ENCODE measurements around the gene ETV6. TPM values are rescaled to one million over a fixed set of nuclear protein-coding genes. Genes with fewer than 3 reads are reported as not detected.

The ETV6 gene
- total RNA-seq, 8 experiments from 2014 or later, result 2.9 to 18.6 (median 4.9) TPM

DNA sequence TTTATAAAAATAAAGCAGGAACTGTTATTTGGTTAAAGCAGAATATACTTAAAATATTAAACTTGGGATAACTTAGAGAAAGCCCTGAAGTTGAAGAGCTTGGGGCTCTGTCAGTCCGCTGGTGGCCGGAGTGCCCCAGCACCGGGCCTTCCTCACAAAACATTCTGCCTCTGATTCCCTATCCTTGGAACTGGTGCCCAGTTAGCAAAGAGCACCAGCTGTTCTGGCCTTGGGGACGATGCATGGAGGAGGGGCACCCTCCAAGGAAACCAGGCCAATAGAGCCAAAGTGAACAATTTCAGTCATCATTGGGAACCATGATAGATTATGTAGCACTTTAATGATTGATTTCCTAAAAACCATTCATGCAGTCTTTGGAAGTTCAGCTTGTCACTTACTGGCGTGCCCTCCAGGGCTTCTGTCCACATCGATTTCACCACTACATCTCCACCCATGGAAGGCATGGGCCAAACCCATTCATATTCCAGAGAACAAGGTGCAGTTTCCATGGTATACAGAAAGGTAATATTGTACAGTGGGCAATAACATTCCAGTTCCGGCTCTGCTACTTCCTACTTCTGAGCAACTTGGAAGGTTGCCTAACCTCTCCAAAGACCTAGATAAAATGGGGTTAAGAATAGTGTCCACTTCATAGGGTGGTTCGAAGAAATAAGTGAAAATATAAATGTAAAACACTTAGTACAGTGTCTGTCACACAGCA, 145.9 kb downstream of the ETV6 start:
- no peak overlapping the region for H3K4me3 ChIP-seq
- in situ Hi-C loops (cut with MboI; ENCODE audit: low pct_unique_long_range_greater_than_20kb in 2 of 9, low sequenced_read_pairs in 9 of 9, unreplicated experiment in 9 of 9), result no loop called here
- ATAC-seq (replicated peaks in 6 of 8), result no peak
- H3K4me1 ChIP-seq (replicated peaks in 1 of 2), result peaks cover 9 to 10% of the 10 kb centered on the region in 2 donors
- H3K27ac ChIP-seq, result no peak overlapping the region
- 53 to 100% (median 90%) methylated on average over 1 to 8 of the region's 8 CpGs; no CpG with 5 or more reads in 1 of the 10 experiments for WGBS, 10 experiments

DNA sequence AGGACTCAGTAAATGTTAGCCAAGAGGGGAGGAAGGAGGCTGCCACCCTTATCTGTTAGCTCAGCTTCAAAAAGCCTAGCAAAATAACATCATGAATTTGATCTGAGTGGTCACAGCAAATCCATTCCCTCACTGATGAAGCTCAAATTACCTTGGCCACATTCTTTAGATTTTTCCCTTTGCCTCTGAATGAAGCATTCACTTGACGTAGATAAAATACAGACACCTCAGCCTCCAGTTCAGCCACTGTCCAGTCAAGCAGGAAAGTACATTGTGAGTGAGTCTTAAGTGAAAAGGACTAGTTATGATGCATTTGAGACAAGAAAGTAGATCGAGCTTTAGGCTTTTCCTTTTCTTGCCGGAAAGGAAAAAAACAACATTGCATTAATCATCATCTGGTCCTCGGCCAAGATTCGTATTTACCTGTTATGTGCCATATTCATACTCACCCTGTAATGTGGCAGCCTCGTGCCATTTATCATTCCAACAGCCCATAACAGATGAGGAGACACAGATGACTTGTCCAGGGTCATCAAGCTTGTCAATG, 146.5 kb downstream of the ETV6 start:
- in situ Hi-C loops (cut with MboI; ENCODE audit: low pct_unique_long_range_greater_than_20kb in 2 of 9, low sequenced_read_pairs in 9 of 9, unreplicated experiment in 9 of 9), result no loop called here
- WGBS, 10 experiments, result 50 to 100% (median 87%) methylated on average over 1 to 6 of the region's 6 CpGs
- Histone ChIP-seq H3K27ac (no peak overlapping the region), H3K4me3 (no peak overlapping the region), H3K4me1 (replicated peaks in 1 of 2) (peaks cover 9 to 10% of the 10 kb centered on the region in 2 donors)
- ATAC-seq (replicated peaks in 6 of 8), result no peak

DNA sequence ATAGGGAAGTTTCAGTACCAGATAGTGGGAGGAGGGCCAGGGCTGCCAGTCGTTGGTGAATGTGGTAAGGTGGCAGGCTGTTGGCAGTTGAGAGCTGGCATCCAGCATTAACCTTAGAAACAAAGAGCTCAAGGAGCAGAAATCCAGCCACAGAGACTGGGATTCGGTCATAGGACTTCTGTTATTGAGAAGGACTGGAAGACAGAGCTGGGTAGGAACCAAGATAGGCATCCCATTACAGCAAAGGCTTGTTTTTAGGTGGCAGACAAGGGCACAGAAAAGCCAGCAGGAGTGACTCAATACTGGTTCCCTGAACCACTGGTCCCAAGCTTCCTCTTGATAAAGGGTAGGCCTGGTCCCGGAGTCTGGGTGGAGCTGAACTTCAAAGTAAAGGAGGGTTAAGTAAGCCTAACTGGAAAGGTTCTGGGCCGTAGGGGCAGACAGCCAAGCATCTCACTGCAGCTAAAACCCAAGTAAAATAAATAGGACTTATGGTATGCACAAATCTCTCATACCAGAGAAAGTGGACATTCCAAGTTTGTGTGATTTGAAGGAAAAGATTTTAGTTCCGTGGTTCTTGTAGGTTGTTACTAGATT, 147.9 kb downstream of the ETV6 start:
- Histone ChIP-seq H3K27ac (no peak overlapping the region), H3K4me1 (replicated peaks in 1 of 2) (peaks cover 9 to 10% of the 10 kb centered on the region in 2 donors), H3K4me3 (no peak overlapping the region)
- 9 to 100% (median 100%) methylated on average over 1 to 5 of the region's 5 CpGs; no CpG with 5 or more reads in 1 of the 10 experiments for WGBS, 10 experiments
- in situ Hi-C loops (cut with MboI; ENCODE audit: low pct_unique_long_range_greater_than_20kb in 2 of 9, low sequenced_read_pairs in 9 of 9, unreplicated experiment in 9 of 9), result no loop called here
- no peak for ATAC-seq (replicated peaks in 6 of 8)

DNA sequence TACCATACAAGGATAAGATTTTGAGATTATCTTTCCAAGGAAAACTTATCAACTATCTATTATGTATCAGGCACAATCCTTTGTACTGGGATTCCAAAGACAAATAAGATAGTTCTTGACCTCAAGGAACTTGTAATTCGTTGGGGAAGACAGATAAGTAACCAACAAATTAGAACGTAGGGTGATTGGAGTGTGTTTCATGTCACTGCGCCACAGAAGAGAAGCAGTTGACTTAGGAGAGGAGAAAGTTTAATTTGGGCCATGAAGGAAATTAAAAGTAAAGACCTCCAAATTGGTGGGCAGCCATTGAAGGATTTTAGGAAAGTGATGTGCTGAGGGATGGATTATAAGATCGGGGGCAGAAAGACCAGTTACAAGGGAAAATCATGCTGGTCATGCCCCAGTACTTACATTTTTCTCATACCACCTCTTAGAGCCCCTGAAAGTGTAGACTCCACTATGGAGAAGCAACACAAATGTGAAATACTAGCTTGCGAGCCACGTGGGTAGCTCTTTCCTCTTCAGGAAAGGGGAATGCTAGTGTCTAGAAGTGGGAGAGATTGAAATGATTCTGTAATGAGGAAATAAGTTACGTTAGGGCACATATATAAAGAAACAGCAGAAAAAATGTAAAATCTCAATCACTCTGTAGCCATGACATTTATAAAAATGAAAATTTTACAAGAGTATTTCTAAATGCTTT, 148.7 kb downstream of the ETV6 start:
- no peak overlapping the region for H3K27ac ChIP-seq
- 61 to 100% (median 93%) methylated on average over 1 to 7 of the region's 7 CpGs; no CpG with 5 or more reads in 1 of the 10 experiments for WGBS, 10 experiments
- H3K4me3 ChIP-seq, result no peak overlapping the region
- no peak for ATAC-seq (replicated peaks in 6 of 8)
- in situ Hi-C loops (cut with MboI; ENCODE audit: low pct_unique_long_range_greater_than_20kb in 2 of 9, low sequenced_read_pairs in 9 of 9, unreplicated experiment in 9 of 9), result no loop called here
- H3K4me1 ChIP-seq (replicated peaks in 1 of 2), result peaks cover 9 to 10% of the 10 kb centered on the region in 2 donors

DNA sequence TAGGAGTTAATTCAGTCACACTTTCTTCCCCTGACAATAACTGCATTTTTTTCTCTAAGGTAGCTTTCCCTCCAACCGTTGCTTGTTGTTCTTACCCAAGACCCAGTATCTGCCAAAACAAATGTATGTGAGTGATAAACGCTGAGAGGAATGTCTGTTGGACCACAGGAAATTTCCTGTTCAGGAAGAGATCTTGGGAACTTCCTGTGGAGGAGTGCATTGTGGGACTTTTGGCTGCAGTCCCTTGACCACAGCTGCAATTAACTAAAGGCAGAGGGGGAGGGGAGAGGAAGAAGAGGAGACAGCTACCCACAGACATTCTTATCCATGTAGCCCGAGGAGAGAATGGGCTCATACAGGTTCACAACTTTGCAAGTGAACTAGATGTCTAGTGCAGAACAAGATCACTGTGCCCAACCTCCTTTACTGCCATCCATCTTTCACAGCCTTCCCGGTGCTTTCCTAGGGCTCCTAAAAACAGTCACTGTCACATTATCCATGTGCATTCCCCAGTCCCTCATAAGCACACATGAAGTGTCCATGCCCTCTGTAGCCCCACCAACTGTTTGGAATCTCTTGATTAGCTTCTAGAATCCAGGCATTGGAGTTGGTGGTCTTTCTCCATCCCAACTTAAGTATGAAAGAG, 149.5 kb downstream of the ETV6 start:
- no peak overlapping the region for H3K27ac ChIP-seq
- in situ Hi-C loops (cut with MboI; ENCODE audit: low pct_unique_long_range_greater_than_20kb in 2 of 9, low sequenced_read_pairs in 9 of 9, unreplicated experiment in 9 of 9), result no loop called here
- ATAC-seq (replicated peaks in 6 of 8), result no peak
- H3K4me3 ChIP-seq, result no peak overlapping the region
- WGBS, 10 experiments, result 8 to 100% (median 79%) methylated on average over 2 to 3 of the region's 4 CpGs; no CpG with 5 or more reads in 1 of the 10 experiments
- H3K4me1 ChIP-seq (replicated peaks in 1 of 2), result peaks cover 5 to 7% of the 10 kb centered on the region in 2 donors

DNA sequence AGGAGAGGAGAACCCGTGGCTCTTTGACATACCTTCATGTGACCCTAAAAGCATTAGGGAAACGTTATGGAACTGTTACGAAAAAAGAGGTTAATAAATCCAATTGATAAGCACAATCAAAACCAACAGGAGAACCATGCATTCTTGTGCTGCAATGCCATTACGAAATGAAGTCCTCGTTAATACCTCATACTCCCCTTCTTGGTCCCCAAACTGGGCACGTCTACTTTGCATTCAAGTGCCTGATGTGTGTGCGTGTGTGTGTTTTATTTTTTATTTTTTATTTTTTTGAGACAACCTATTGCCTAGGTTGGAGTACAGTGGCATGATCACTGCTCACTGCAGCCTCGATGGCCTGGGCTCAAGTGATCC, 150.0 kb downstream of the ETV6 start:
- in situ Hi-C loops (cut with MboI; ENCODE audit: low pct_unique_long_range_greater_than_20kb in 2 of 9, low sequenced_read_pairs in 9 of 9, unreplicated experiment in 9 of 9), result no loop called here
- Histone ChIP-seq H3K4me3 (no peak overlapping the region), H3K27ac (no peak overlapping the region), H3K4me1 (replicated peaks in 1 of 2) (peaks cover 0 to 2% of the 10 kb centered on the region in 2 donors)
- 14 to 100% (median 92%) methylated on average over 1 to 8 of the region's 8 CpGs for WGBS, 10 experiments
- ATAC-seq (replicated peaks in 6 of 8), result no peak

DNA sequence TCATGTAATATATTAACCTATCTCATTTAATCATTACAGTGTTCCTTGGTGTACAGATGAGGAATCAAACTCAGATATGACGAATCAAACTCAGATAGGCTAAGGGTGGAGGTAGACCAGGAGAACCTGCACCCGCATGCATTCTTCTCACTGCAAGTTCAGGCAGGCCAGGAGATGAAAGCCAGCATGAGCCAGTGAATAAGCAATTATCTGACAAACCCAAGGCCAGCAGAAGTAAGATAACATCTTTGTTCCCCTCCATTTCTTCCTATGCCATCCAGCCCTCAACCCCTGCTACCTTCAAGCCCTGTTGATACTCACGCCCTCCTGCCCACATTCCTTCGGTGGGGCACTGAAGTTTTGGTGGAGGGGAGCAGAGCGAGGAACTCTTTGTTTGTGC, 152.2 kb downstream of the ETV6 start:
- H3K27ac ChIP-seq, result no peak overlapping the region
- ATAC-seq (replicated peaks in 6 of 8), result no peak
- in situ Hi-C loops (cut with MboI; ENCODE audit: low pct_unique_long_range_greater_than_20kb in 2 of 9, low sequenced_read_pairs in 9 of 9, unreplicated experiment in 9 of 9), result no loop called here
- 83 to 100% (median 93%) methylated on average over 1 to 5 of the region's 5 CpGs; no CpG with 5 or more reads in 3 of the 10 experiments for WGBS, 10 experiments
- no peak overlapping the region for H3K4me3 ChIP-seq
- H3K4me1 ChIP-seq (replicated peaks in 1 of 2), result peaks cover 0 to 2% of the 10 kb centered on the region in 2 donors

DNA sequence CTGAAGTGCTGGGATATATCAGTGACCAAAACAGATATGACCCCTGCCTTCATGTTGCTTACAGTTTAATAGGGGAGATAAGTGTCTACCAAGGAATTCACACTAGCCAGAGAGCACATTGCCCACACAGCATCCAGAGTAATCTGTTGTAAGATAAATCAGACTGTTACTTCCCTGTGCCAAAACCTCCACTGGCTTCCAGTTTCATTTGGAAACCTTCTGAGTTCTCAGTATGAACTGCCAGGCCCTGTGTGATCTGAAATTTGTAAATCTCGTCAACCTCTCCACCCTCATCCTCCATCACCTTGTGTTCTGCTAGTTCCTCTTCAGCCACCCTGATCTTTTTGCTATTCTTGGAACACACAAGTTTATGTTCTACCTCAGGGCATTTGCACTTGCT, 154.7 kb downstream of the ETV6 start:
- ATAC-seq (replicated peaks in 6 of 8), result no peak
- WGBS, 10 experiments, result 88 to 100% (median 100%) methylated on average over 1 of the region's 1 CpG; no CpG with 5 or more reads in 4 of the 10 experiments
- Histone ChIP-seq H3K4me3 (no peak overlapping the region), H3K27ac (no peak overlapping the region), H3K4me1 (replicated peaks in 1 of 2) (peaks cover 0 to 8% of the 10 kb centered on the region in 2 donors)
- in situ Hi-C loops (cut with MboI; ENCODE audit: low pct_unique_long_range_greater_than_20kb in 2 of 9, low sequenced_read_pairs in 9 of 9, unreplicated experiment in 9 of 9), result no loop called here

DNA sequence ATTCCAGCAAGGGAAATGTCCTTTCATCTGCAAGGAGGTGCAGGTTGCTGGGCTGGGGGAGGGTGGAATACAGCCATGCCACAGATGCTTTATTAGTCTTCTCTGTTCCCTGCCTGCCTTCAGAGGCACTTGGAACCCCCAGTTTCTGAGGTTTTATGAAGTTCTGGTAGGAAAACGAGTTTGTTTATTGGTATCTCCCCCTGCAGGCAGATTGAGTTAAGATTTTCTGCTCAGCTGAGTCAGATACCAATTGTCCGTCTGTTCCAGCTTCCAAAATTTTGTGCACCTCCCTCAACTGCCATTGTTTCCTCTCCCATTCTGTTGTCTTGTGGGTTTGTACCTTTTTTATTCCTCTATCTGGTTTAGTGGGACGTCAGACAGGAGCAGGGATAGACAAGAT, 155.6 kb downstream of the ETV6 start:
- 33 to 92% (median 82%) methylated on average over 1 to 3 of the region's 3 CpGs; no CpG with 5 or more reads in 1 of the 10 experiments for WGBS, 10 experiments
- ATAC-seq (replicated peaks in 6 of 8), result no peak
- in situ Hi-C loops (cut with MboI; ENCODE audit: low pct_unique_long_range_greater_than_20kb in 2 of 9, low sequenced_read_pairs in 9 of 9, unreplicated experiment in 9 of 9), result no loop called here
- H3K4me3 ChIP-seq, result no peak overlapping the region
- no peak overlapping the region for H3K27ac ChIP-seq
- peaks cover 0 to 8% of the 10 kb centered on the region in 2 donors for H3K4me1 ChIP-seq (replicated peaks in 1 of 2)

DNA sequence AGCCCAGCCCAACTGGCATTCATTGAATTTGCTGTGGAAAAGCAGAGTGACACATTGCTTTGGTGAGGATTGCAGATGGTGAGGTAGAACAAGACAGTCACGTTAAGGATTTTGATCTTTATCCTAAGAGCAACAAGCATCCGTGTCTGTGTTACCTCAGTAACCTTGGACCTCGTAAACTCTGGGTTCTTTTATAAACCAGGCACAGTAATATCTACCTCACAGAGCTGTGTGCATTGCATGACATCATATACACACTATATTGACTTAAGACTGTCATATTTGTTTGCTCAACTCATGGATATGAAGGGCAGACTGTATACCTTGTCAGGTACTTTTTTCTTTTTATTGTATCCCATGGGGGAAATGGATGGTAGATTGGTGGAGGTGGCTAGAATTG, 156.2 kb downstream of the ETV6 start:
- peaks cover 0 to 8% of the 10 kb centered on the region in 2 donors for H3K4me1 ChIP-seq (replicated peaks in 1 of 2)
- in situ Hi-C loops (cut with MboI; ENCODE audit: low pct_unique_long_range_greater_than_20kb in 2 of 9, low sequenced_read_pairs in 9 of 9, unreplicated experiment in 9 of 9), result no loop called here
- no peak for ATAC-seq (replicated peaks in 6 of 8)
- 40 to 86% (median 82%) methylated on average over 2 to 3 of the region's 3 CpGs; no CpG with 5 or more reads in 4 of the 10 experiments for WGBS, 10 experiments
- H3K27ac ChIP-seq, result no peak overlapping the region
- H3K4me3 ChIP-seq, result no peak overlapping the region

DNA sequence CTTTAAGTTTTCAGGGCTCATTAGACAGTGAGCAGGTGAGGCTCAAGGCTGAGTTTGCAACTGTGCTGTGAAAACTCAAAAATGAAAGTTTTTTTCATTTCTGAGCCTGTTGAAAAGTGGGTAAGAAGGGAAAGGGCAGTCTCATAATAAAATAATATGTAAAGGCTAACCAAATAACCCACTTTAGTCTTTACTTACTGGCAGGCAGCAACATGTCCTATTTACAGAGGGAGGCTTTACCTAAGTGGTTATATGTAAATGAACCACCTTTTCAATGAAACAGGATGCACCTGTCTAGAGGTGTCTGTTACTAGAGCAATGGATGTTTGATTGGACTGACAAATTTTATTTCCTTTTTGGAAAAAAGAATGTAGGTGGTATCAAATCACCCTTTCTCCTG, 158.0 kb downstream of the ETV6 start:
- Histone ChIP-seq H3K4me3 (no peak overlapping the region), H3K4me1 (replicated peaks in 1 of 2) (peaks cover 9 to 17% of the 10 kb centered on the region in 2 donors), H3K27ac (no peak overlapping the region)
- in situ Hi-C loops (cut with MboI; ENCODE audit: low pct_unique_long_range_greater_than_20kb in 2 of 9, low sequenced_read_pairs in 9 of 9, unreplicated experiment in 9 of 9), result no loop called here
- no peak for ATAC-seq (replicated peaks in 6 of 8)

DNA sequence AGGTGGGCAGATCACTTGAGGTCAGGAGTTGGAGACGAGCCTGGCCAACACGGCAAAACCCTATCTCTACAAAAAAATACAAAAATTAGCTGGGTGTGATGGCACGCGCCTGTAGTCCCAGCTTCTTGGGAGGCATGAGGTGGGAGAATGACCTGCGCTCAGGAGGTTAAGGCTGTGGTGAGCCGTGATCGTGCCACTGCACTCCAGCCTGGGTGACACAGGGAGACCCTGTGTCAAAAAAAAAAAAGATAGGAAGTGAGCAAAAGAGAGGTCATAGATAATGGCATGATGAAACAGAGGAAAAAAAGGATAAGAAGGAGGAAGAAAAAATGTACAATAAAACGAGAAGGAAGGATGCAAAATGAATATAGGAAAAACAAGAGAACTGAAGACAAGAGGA, 159.5 kb downstream of the ETV6 start:
- ATAC-seq (replicated peaks in 6 of 8), result no peak
- H3K4me3 ChIP-seq, result no peak overlapping the region
- H3K27ac ChIP-seq, result no peak overlapping the region
- in situ Hi-C loops (cut with MboI; ENCODE audit: low pct_unique_long_range_greater_than_20kb in 2 of 9, low sequenced_read_pairs in 9 of 9, unreplicated experiment in 9 of 9), result no loop called here
- WGBS, 10 experiments, result 85 to 98% (median 91%) methylated on average over 4 to 8 of the region's 8 CpGs; no CpG with 5 or more reads in 1 of the 10 experiments
- H3K4me1 ChIP-seq (replicated peaks in 1 of 2), result peaks cover 20 to 32% of the 10 kb centered on the region in 2 donors

DNA sequence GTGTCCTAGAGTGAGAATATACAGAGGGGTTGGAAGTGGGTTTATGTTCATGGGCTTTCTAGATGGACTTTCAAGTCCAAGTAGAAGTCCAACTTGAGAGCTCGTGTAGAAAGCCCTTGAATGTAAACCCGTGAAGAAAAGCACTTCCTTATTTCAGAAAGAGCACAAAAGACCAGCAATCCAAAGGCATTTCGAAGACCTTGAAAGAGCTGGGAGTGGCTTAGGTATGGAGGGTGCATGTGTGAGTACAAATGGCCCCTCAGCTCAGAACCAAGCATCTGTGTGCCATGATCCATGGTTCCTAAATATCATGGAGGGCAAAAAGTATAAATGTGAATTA, 160.7 kb downstream of the ETV6 start:
- WGBS, 10 experiments, result 69 to 100% (median 89%) methylated on average over 1 to 3 of the region's 3 CpGs; no CpG with 5 or more reads in 4 of the 10 experiments
- H3K4me1 ChIP-seq (replicated peaks in 1 of 2), result peaks cover 30 to 43% of the 10 kb centered on the region in 2 donors
- ATAC-seq (replicated peaks in 6 of 8), result no peak
- no peak overlapping the region for H3K27ac ChIP-seq
- in situ Hi-C loops (cut with MboI; ENCODE audit: low pct_unique_long_range_greater_than_20kb in 2 of 9, low sequenced_read_pairs in 9 of 9, unreplicated experiment in 9 of 9), result no loop called here
- no peak overlapping the region for H3K4me3 ChIP-seq
